Calu3 (cell line): Measurements from ENCODE around the gene C9. TPM values are rescaled to one million over a fixed set of nuclear protein-coding genes. Genes with fewer than 3 reads are reported as not detected.

ENCODE experiments used
- BruUV-seq: library from RNA; stranded (reverse); fragments of 400-500 nt; replicated peaks from 2 replicates; lab custom pipeline; 2021; lab: Mats Ljungman, UMichigan
- CTCF ChIA-PET: fragments of 300-600 bp; sonication (Branson Sonifier 250); formaldehyde crosslinking; loops from one replicate; lab custom pipeline; 2022; ENCODE audit warnings: antibody characterized with exemption; lab: Charles Lee
- DNase-seq: peaks from one replicate; pipeline ENCODE4 v3.0.0; 2022
- H3K27ac Mint-ChIP-seq: one replicate; pipeline ENCODE4 v1.8.0; 2022; ENCODE audit warnings: mixed read lengths; ENCODE audit not compliant: unreplicated experiment
- H3K27me3 Mint-ChIP-seq: one replicate; pipeline ENCODE4 v1.8.0; 2022; ENCODE audit warnings: mixed read lengths; ENCODE audit not compliant: unreplicated experiment
- H3K36me3 Mint-ChIP-seq: one replicate; pipeline ENCODE4 v1.8.0; 2022; ENCODE audit warnings: mild to moderate bottlenecking, moderate library complexity, mixed read lengths; ENCODE audit not compliant: insufficient read depth, unreplicated experiment
- H3K4me1 Mint-ChIP-seq: one replicate; pipeline ENCODE4 v1.8.0; 2022; ENCODE audit warnings: mild to moderate bottlenecking, low read depth, mixed read lengths; ENCODE audit not compliant: unreplicated experiment
- H3K4me3 Mint-ChIP-seq: one replicate; pipeline ENCODE4 v1.8.0; 2022; ENCODE audit warnings: mild to moderate bottlenecking, low read depth, moderate library complexity, mixed read lengths; ENCODE audit not compliant: unreplicated experiment
- H3K9me3 Mint-ChIP-seq: one replicate; pipeline ENCODE4 v1.8.0; 2022; ENCODE audit warnings: low read depth, mixed read lengths; ENCODE audit not compliant: unreplicated experiment
- CTCF ChIP-seq: fragments of 200-600 bp; IDR thresholded peaks from one replicate; pipeline ENCODE4 v1.8.0; 2022; ENCODE audit warnings: antibody characterized with exemption; ENCODE audit not compliant: unreplicated experiment
- intact Hi-C: fragments of 100-400 bp; cut with micrococcal nuclease; formaldehyde crosslinking; loops from one replicate; pipeline ENCODE4 v1.10.0; 2022; ENCODE audit not compliant: unreplicated experiment
- total RNA-seq: library from RNA; stranded (reverse); gene quantifications from 2 replicates; pipeline ENCODE4 v1.2.3, GENCODE V29; 2022

Gene C9
- total RNA-seq, 1 experiment from 2014 or later = not detected

GRCh38 chr5:39260095-39260494 is 104.2 kb downstream of the C9 start:
- CTCF ChIA-PET = no interaction called here
- TF ChIP-seq CTCF = no peak
- no peak for DNase-seq
- no peak overlapping the region for H3K27ac Mint-ChIP-seq
- no TSS peak for BruUV-seq
- H3K36me3 Mint-ChIP-seq = peaks cover 15% of the 10 kb centered on the region
- no peak overlapping the region for H3K4me3 Mint-ChIP-seq
- intact Hi-C loops = no loop called here
- peaks cover 35% of the 10 kb centered on the region for H3K4me1 Mint-ChIP-seq
- H3K27me3 Mint-ChIP-seq = no peaks in the 10 kb centered on the region
- H3K9me3 Mint-ChIP-seq = peaks cover 2% of the 10 kb centered on the region

- H3K4me3 Mint-ChIP-seq = peak overlapping the region; percentile 59
- H3K9me3 Mint-ChIP-seq = no peaks in the 10 kb centered on the region
- CTCF ChIA-PET = interaction anchor here (2.3 kb wide), 1 partner anchor 26 kb away, joined by 9 read pairs; no protein-coding TSS in a partner anchor
- TF ChIP-seq CTCF = no peak
- peaks cover 43% of the 10 kb centered on the region for H3K4me1 Mint-ChIP-seq
- H3K27me3 Mint-ChIP-seq = no peaks in the 10 kb centered on the region
- no TSS peak for BruUV-seq
- peak overlapping the region; percentile 70 for H3K27ac Mint-ChIP-seq
- DNase-seq = peak; percentile 15
- intact Hi-C loops = loop anchor here (2.0 kb wide), 3 partner anchors 17 to 39 kb away; partner anchors contain the start of gene FYB1
- peaks cover 15% of the 10 kb centered on the region for H3K36me3 Mint-ChIP-seq
Observed at GRCh38 chr5:39257554-39257953, 106.7 kb downstream of the C9 start.

GRCh38 chr5:39256477-39257235 is 107.6 kb downstream of the C9 start:
- TF ChIP-seq CTCF = no peak
- DNase-seq = peak; percentile 12
- H3K4me1 Mint-ChIP-seq = peaks cover 43% of the 10 kb centered on the region
- intact Hi-C loops = loop anchor here (2.0 kb wide), 3 partner anchors 18 to 38 kb away; partner anchors contain the start of gene FYB1
- no TSS peak for BruUV-seq
- CTCF ChIA-PET = interaction anchor here (1.0 to 2.3 kb wide), 2 partner anchors 27 to 39 kb away, joined by 5 to 9 read pairs; no protein-coding TSS in a partner anchor
- H3K27me3 Mint-ChIP-seq = no peaks in the 10 kb centered on the region
- H3K4me3 Mint-ChIP-seq = peak overlapping the region; percentile 34
- H3K36me3 Mint-ChIP-seq = peaks cover 15% of the 10 kb centered on the region
- H3K9me3 Mint-ChIP-seq = no peaks in the 10 kb centered on the region
- peak overlapping the region; percentile 60 for H3K27ac Mint-ChIP-seq

GRCh38 chr5:39255406-39255805 is 108.9 kb downstream of the C9 start:
- no peak for DNase-seq
- Mint-ChIP-seq H3K36me3 (peaks cover 15% of the 10 kb centered on the region), H3K27ac (no peak overlapping the region), H3K4me3 (no peak overlapping the region), H3K27me3 (no peaks in the 10 kb centered on the region), H3K4me1 (peaks cover 43% of the 10 kb centered on the region), H3K9me3 (no peaks in the 10 kb centered on the region)
- no peak for TF ChIP-seq CTCF
- intact Hi-C loops = no loop called here
- CTCF ChIA-PET = interaction anchor here (0.7 kb wide), 1 partner anchor 345 kb away, joined by 3 read pairs; no protein-coding TSS in a partner anchor
- no TSS peak for BruUV-seq
